K562 (cell line): ENCODE measurements around the gene SEPHS1. TPM values are rescaled to one million over a fixed set of nuclear protein-coding genes. Genes with fewer than 3 reads are reported as not detected.

Experiments
- ATAC-seq: fragments of 200-7000 bp; cut with Tn5 transposase; 3 replicates; pipeline ENCODE4 v1.9.1; 2020; ENCODE audit warnings: moderate library complexity
- BruUV-seq: library from RNA; stranded (reverse); fragments of 400-500 nt; replicated peaks from 2 replicates; lab custom pipeline; 2021; lab: Mats Ljungman, UMichigan
- CTCF ChIA-PET: fragments of 300-600 bp; formaldehyde crosslinking; extraction: SDS; loops from one replicate; lab custom pipeline; 2021; ENCODE audit warnings: low intra/inter-chr PET ratio; lab: Yijun Ruan, JAX
- POLR2A ChIA-PET: fragments of 300-600, 350-650 bp; sonication (Branson Sonifier 250); formaldehyde crosslinking; extraction: SDS; loops from one replicate; lab custom pipeline; 2021; ENCODE audit warnings: antibody characterized with exemption, inconsistent platforms; lab: Yijun Ruan, JAX
- DNase-seq, 4 experiments: peaks; one replicate each; pipeline versions ENCODE4 v3.0.0 to v3.0.0-alpha.2; 2011 to 2018; ENCODE audit warnings: low spot score in 3 of 4, mixed read lengths in 3 of 4; ENCODE audit errors: extremely low read depth in 1 of 4
- FAIRE-seq: peaks from 2 replicates; lab custom pipeline; 2011; peaks lifted over from hg19 to GRCh38; lab: Jason Lieb, UNC
- H2AFZ ChIP-seq: 2 replicates; pipeline ENCODE4 v1.6.0; 2011; ENCODE audit warnings: low read depth, low read length, control low read depth, inconsistent platforms
- H3K27ac ChIP-seq: fragments of 200-600 bp; 3 replicates; pipeline ENCODE4 v1.8.0; 2011; ENCODE audit warnings: low read depth, mild to moderate bottlenecking, control low read depth, inconsistent platforms, low read length, moderate library complexity, mixed read lengths; ENCODE audit errors: extremely low read depth
- H3K27me3 ChIP-seq, 2 experiments: fragments of 300-600 bp in 1 of 2; 2 replicates in 1 of 2; 3 replicates in 1 of 2; pipeline versions ENCODE4 v1.6.0 to v1.8.0; 2011; ENCODE audit warnings: inconsistent platforms in 2 of 2, low read length in 2 of 2, mild to moderate bottlenecking in 1 of 2, mixed read lengths in 1 of 2, moderate library complexity in 1 of 2; ENCODE audit not compliant: control insufficient read depth in 2 of 2, insufficient read depth in 2 of 2
- H3K36me3 ChIP-seq: fragments of 300-600 bp; 3 replicates; pipeline ENCODE4 v1.8.0; 2011; ENCODE audit warnings: mild to moderate bottlenecking, low read length, inconsistent platforms; ENCODE audit not compliant: control insufficient read depth, insufficient read depth
- H3K4me1 ChIP-seq, 2 experiments: fragments of 200-600 bp in 1 of 2; replicated peaks in 1 of 2; 2 replicates in 1 of 2; 3 replicates in 1 of 2; pipeline versions ENCODE4 v1.5.1 to v1.8.0; 2011; ENCODE audit warnings: inconsistent platforms in 2 of 2, low read length in 2 of 2, mild to moderate bottlenecking in 1 of 2, mixed read lengths in 1 of 2, moderate library complexity in 1 of 2; ENCODE audit not compliant: control insufficient read depth in 2 of 2, insufficient read depth in 2 of 2
- H3K4me2 ChIP-seq: 2 replicates; pipeline ENCODE4 v1.6.1; 2011; ENCODE audit warnings: low read length, control low read depth, inconsistent platforms, mixed read lengths; ENCODE audit not compliant: insufficient read depth
- H3K4me3 ChIP-seq: fragments of 200-600 bp; sonication (generic), shearing (Covaris generic); 2 replicates; pipeline ENCODE4 v1.5.1; 2016; ENCODE audit warnings: control low read depth, inconsistent platforms
- H3K79me2 ChIP-seq: fragments of 200-600 bp; 3 replicates; pipeline ENCODE4 v1.8.0; 2011; ENCODE audit warnings: low read length, inconsistent platforms; ENCODE audit not compliant: control insufficient read depth, insufficient read depth
- H3K9ac ChIP-seq, 2 experiments: 2 replicates each; pipeline versions ENCODE4 v1.6.0 to v1.6.1; 2011; ENCODE audit warnings: low read depth in 2 of 2, low read length in 2 of 2, control low read depth in 1 of 2, inconsistent platforms in 1 of 2, mild to moderate bottlenecking in 1 of 2, mixed read lengths in 1 of 2; ENCODE audit not compliant: insufficient read depth in 1 of 2
- H3K9me1 ChIP-seq: one replicate; pipeline ENCODE4 v1.6.0; 2011; ENCODE audit warnings: inconsistent platforms, mild to moderate bottlenecking, low read length, moderate library complexity; ENCODE audit not compliant: control insufficient read depth, insufficient read depth
- H3K9me3 ChIP-seq: replicated peaks from 2 replicates; pipeline ENCODE4 v1.5.1; 2011; ENCODE audit warnings: low read depth, low read length, inconsistent platforms; ENCODE audit not compliant: control insufficient read depth, insufficient read depth
- H4K20me1 ChIP-seq: replicated peaks from 2 replicates; pipeline ENCODE4 v1.6.1; 2011; ENCODE audit warnings: low read length, inconsistent platforms, mixed read lengths; ENCODE audit not compliant: control insufficient read depth, insufficient read depth
- ASH1L ChIP-seq: fragments of 450-650 bp; IDR thresholded peaks from 2 replicates; pipeline ENCODE4 v1.6.1; 2018; ENCODE audit warnings: borderline replicate concordance, mild to moderate bottlenecking, low read depth; ENCODE audit not compliant: partially characterized antibody
- CBX2 ChIP-seq: fragments of 200-600 bp; sonication (generic); IDR thresholded peaks from one replicate; pipeline ENCODE4 v1.6.1; 2012; ENCODE audit warnings: mild to moderate bottlenecking, low read length, inconsistent platforms; ENCODE audit not compliant: insufficient read depth, poor library complexity, severe bottlenecking
- HDGF ChIP-seq: fragments of 450-650 bp; IDR thresholded peaks from 2 replicates; pipeline ENCODE4 v1.6.1; 2016
- HNRNPLL ChIP-seq: fragments of 200-400 bp; formaldehyde crosslinking; IDR thresholded peaks from 2 replicates; pipeline ENCODE4 v1.6.1; 2017; ENCODE audit warnings: low read length, low read depth, mild to moderate bottlenecking; ENCODE audit not compliant: poor library complexity, severe bottlenecking
- THRAP3 ChIP-seq: fragments of 450-650 bp; IDR thresholded peaks from 2 replicates; pipeline ENCODE4 v1.6.1; 2016; ENCODE audit warnings: mild to moderate bottlenecking, inconsistent platforms, borderline replicate concordance
- U2AF2 ChIP-seq: fragments of 200-400 bp; formaldehyde crosslinking; optimal IDR thresholded peaks from 2 replicates; pipeline ENCODE3; 2017; ENCODE audit warnings: low read depth, mild to moderate bottlenecking, low read length
- ZBTB7A ChIP-seq: IDR thresholded peaks from 2 replicates; pipeline ENCODE4 v1.6.1; 2011; ENCODE audit warnings: low read depth, mild to moderate bottlenecking, low read length, moderate library complexity, borderline replicate concordance; ENCODE audit not compliant: control insufficient read depth
- ZNF212 ChIP-seq: fragments of 450-650 bp; formaldehyde crosslinking; IDR thresholded peaks from 2 replicates; pipeline ENCODE4 v1.4.0; 2020; ENCODE audit warnings: mild to moderate bottlenecking
- WGBS: fragments of 100-300 bp; shearing (Covaris generic); methylation state at CpG from one replicate; pipeline ENCODE4 v1.1.6; 2016; ENCODE audit warnings: low coverage, mixed read lengths; ENCODE audit not compliant: insufficient coverage; ENCODE audit errors: missing lambda C conversion rate; 5-methylcytosine and 5-hydroxymethylcytosine counted together
- in situ Hi-C: fragments of 300-500 bp; cut with MboI; formaldehyde crosslinking; loops from 4 replicates; pipeline ENCODE4 v1.15.0; 2018; ENCODE audit warnings: inconsistent platforms, mixed read lengths
- intact Hi-C: fragments of 100-400 bp; cut with micrococcal nuclease; formaldehyde crosslinking; loops from 2 replicates; pipeline ENCODE4 v1.14.2; 2022
- polyA plus RNA-seq, 8 experiments: library from polyadenylated mRNA; depleted of rRNA in 4 of 8; stranded (reverse) in 5 of 8; unstranded in 3 of 8; fragments of >200 nt; fragmentation: Nextera tagmentation in 2 of 8; fragmentation: Illumina TruSeq in 1 of 8; extraction: Ambion mirVana in 2 of 8; extraction: Trizol in 1 of 8; gene quantifications; 2 replicates each; pipeline versions ENCODE4 v1.2.1 to v1.2.3, GENCODE V29; 2011 to 2014; ENCODE audit warnings: inconsistent platforms in 1 of 8, missing spikeins in 1 of 8
- total RNA-seq, 7 experiments: library from RNA; depleted of rRNA in 6 of 7; stranded (reverse); fragments of >200 nt in 6 of 7; fragmentation: Illumina TruSeq in 2 of 7; extraction: Trizol in 2 of 7; gene quantifications; 2 replicates each; pipeline versions ENCODE4 v1.2.1 to v1.2.3, GENCODE V29; 2011 to 2021; ENCODE audit warnings: low replicate concordance in 1 of 7
- TF ChIP-seq, protein P1 (sequence below): fragments of 450-650 bp; IDR thresholded peaks from 2 replicates; pipeline ENCODE4 v1.6.1; 2016; ENCODE audit warnings: borderline replicate concordance
- TF ChIP-seq, protein P2 (sequence below): sonication (generic); formaldehyde crosslinking; IDR thresholded peaks from 2 replicates; pipeline ENCODE4 v1.8.0; 2023; ENCODE audit warnings: mild to moderate bottlenecking, missing genetic modification reagents

SEPHS1 gene
- total and polyA plus RNA-seq, 9 of the 15 experiments (the other 6 are each of a cell fraction or from before 2014, with no cell fraction given) = 14.7 to 82.8 (median 41.8) TPM

DNA sequence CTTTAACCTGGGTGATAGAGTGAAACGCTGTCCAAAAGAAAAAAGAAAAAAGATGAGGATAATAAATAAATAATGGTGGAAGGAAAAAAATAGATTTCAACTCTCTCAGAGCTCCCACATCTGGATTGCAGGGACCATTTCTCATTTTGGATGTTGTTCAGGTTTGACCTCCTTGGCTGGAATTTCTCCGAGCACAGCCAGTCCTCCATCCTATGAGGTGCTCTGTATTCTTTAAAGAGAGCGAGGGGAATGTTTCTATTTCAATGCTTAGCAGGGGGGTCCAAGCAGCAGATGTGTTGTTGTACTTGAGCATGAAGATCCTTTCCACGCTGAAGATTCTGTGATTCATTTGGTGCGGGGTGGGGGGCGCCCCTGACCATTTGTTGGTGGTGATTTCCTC lies 17.7 kb upstream of the SEPHS1 start:
- intact Hi-C loops = no loop called here
- no peaks in the 10 kb centered on the region; a peak in 2 of 5 replicates for H3K4me1 ChIP-seq
- no peak overlapping the region for H3K4me2 ChIP-seq
- no peak overlapping the region for H2AFZ ChIP-seq
- H3K27ac ChIP-seq = no peak overlapping the region
- H3K27me3 ChIP-seq = peaks cover 3 to 26% of the 10 kb centered on the region in 2 experiments; a peak in 4 of 5 replicates
- no peak overlapping the region for H3K9ac ChIP-seq
- CTCF ChIA-PET = no interaction called here
- no peaks in the 10 kb centered on the region for H3K9me3 ChIP-seq
- BruUV-seq = no TSS peak
- H3K36me3 ChIP-seq = no peaks in the 10 kb centered on the region
- in situ Hi-C loops = no loop called here
- no peak overlapping the region for H3K4me3 ChIP-seq
- DNase-seq = no peak
- POLR2A ChIA-PET = no interaction called here
- 6% methylated on average over 6 of the region's 6 CpGs for WGBS
- no peak for TF ChIP-seq ZBTB7A
- TF ChIP-seq THRAP3 = no peak
- TF ChIP-seq HNRNPLL = no peak
- TF ChIP-seq, protein P1, sequence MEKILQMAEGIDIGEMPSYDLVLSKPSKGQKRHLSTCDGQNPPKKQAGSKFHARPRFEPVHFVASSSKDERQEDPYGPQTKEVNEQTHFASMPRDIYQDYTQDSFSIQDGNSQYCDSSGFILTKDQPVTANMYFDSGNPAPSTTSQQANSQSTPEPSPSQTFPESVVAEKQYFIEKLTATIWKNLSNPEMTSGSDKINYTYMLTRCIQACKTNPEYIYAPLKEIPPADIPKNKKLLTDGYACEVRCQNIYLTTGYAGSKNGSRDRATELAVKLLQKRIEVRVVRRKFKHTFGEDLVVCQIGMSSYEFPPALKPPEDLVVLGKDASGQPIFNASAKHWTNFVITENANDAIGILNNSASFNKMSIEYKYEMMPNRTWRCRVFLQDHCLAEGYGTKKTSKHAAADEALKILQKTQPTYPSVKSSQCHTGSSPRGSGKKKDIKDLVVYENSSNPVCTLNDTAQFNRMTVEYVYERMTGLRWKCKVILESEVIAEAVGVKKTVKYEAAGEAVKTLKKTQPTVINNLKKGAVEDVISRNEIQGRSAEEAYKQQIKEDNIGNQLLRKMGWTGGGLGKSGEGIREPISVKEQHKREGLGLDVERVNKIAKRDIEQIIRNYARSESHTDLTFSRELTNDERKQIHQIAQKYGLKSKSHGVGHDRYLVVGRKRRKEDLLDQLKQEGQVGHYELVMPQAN = no peak
- TF ChIP-seq, protein P2, sequence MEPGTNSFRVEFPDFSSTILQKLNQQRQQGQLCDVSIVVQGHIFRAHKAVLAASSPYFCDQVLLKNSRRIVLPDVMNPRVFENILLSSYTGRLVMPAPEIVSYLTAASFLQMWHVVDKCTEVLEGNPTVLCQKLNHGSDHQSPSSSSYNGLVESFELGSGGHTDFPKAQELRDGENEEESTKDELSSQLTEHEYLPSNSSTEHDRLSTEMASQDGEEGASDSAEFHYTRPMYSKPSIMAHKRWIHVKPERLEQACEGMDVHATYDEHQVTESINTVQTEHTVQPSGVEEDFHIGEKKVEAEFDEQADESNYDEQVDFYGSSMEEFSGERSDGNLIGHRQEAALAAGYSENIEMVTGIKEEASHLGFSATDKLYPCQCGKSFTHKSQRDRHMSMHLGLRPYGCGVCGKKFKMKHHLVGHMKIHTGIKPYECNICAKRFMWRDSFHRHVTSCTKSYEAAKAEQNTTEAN (CRISPR knock-in tag) = no peak
- no peak for TF ChIP-seq ZNF212 (CRISPR knock-in tag)
- no peak for TF ChIP-seq CBX2
- no peak for TF ChIP-seq U2AF2
- no peak for TF ChIP-seq ASH1L
- no peak for TF ChIP-seq HDGF
- no peak for ATAC-seq
- no peaks in the 10 kb centered on the region for H3K9me1 ChIP-seq
- H4K20me1 ChIP-seq = no peaks in the 10 kb centered on the region
- FAIRE-seq = no peak
- no peaks in the 10 kb centered on the region for H3K79me2 ChIP-seq
